NK-92 (cell line): ENCODE data around the gene ST6GALNAC3.
"Not testable (repeated sequence)": the region's sequence is repeated elsewhere in the genome, so short reads cannot be mapped to it uniquely, and the experiment has no call there.

Experiments
- DNase-seq: peaks from one replicate; lab custom pipeline; 2025; ENCODE audit not compliant: unreplicated experiment; lab: John Stamatoyannopoulos, UW

ST6GALNAC3 gene

GRCh38 chr1:76615253-76616035, 540.9 kb downstream of the ST6GALNAC3 start:
- no peak for DNase-seq

GRCh38 chr1:76620371-76620770, 545.8 kb downstream of the ST6GALNAC3 start:
- no peak for DNase-seq

GRCh38 chr1:76622774-76623528, 548.4 kb downstream of the ST6GALNAC3 start:
- no peak for DNase-seq

- DNase-seq = no peak
Observed at GRCh38 chr1:76625886-76626678, 551.5 kb downstream of the ST6GALNAC3 start.

- DNase-seq = no peak
Observed at GRCh38 chr1:76627498-76627897, 553.0 kb downstream of the ST6GALNAC3 start.

GRCh38 chr1:76627901-76628300, 553.4 kb downstream of the ST6GALNAC3 start:
- no peak for DNase-seq

GRCh38 chr1:76632136-76632535, 557.6 kb downstream of the ST6GALNAC3 start:
- no peak for DNase-seq

GRCh38 chr1:76635784-76636183, 561.2 kb downstream of the ST6GALNAC3 start:
- DNase-seq = no peak

- DNase-seq = no peak
Observed at GRCh38 chr1:76639181-76639580, 564.6 kb downstream of the ST6GALNAC3 start.

GRCh38 chr1:76640092-76640491, 565.5 kb downstream of the ST6GALNAC3 start:
- DNase-seq = no peak

GRCh38 chr1:76640723-76641122, 566.2 kb downstream of the ST6GALNAC3 start:
- DNase-seq = no peak

- no peak for DNase-seq
Observed at GRCh38 chr1:76644139-76644538, 569.6 kb downstream of the ST6GALNAC3 start.

GRCh38 chr1:76652860-76653259, 578.3 kb downstream of the ST6GALNAC3 start:
- not testable (repeated sequence) for DNase-seq

- no peak for DNase-seq
Observed at GRCh38 chr1:76657623-76658022, 583.1 kb downstream of the ST6GALNAC3 start.

GRCh38 chr1:76659171-76659940, 584.8 kb downstream of the ST6GALNAC3 start:
- DNase-seq = no peak

- no peak for DNase-seq
Observed at GRCh38 chr1:76661531-76661930, 587.0 kb downstream of the ST6GALNAC3 start.

- DNase-seq = no peak
Observed at GRCh38 chr1:76666499-76666898, 592.0 kb downstream of the ST6GALNAC3 start.

- no peak for DNase-seq
Observed at GRCh38 chr1:76668046-76668445, 593.5 kb downstream of the ST6GALNAC3 start.

- DNase-seq = no peak
Observed at GRCh38 chr1:76669131-76669530, 594.6 kb downstream of the ST6GALNAC3 start.

- no peak for DNase-seq
Observed at GRCh38 chr1:76669624-76670315, 595.2 kb downstream of the ST6GALNAC3 start.
